Spleen (tissue), 11 donors: ENCODE measurements around the gene CDS2. TPM values are rescaled to one million over a fixed set of nuclear protein-coding genes. Genes with fewer than 3 reads are reported as not detected.
A peak's percentile ranks its signal among the peaks of the same experiment; 100 is the strongest.

Experiments
- DNase-seq: peaks from one replicate; pipeline ENCODE4 v3.0.0-alpha.2; 2020
- H3K27ac ChIP-seq, 8 donors: fragments of 200-600 bp; sonication (generic) in 7 of 8; 1 replicate in 4 of 8; 2 replicates in 4 of 8; pipeline versions ENCODE4 v1.5.0 to v1.8.0; 2016 to 2021; ENCODE audit warnings: inconsistent platforms in 4 of 8, mild to moderate bottlenecking in 4 of 8, moderate library complexity in 1 of 8
- H3K27me3 ChIP-seq, 7 donors: fragments of 200-600 bp; sonication (generic) in 6 of 7; replicated peaks in 1 of 7; 1 replicate in 4 of 7; 2 replicates in 3 of 7; pipeline versions ENCODE4 v1.5.0 to v1.8.0; 2016 to 2021; ENCODE audit warnings: inconsistent platforms in 3 of 7, mild to moderate bottlenecking in 1 of 7
- H3K36me3 ChIP-seq, 6 donors: fragments of 200-600 bp; sonication (generic) in 5 of 6; 1 replicate in 4 of 6; 2 replicates in 2 of 6; pipeline versions ENCODE4 v1.5.0 to v1.8.0; 2016 to 2021; ENCODE audit warnings: inconsistent platforms in 2 of 6
- H3K4me1 ChIP-seq, 6 donors: fragments of 200-600 bp; sonication (generic) in 5 of 6; 1 replicate in 3 of 6; 2 replicates in 3 of 6; pipeline versions ENCODE4 v1.5.0 to v1.8.0; 2016 to 2021; ENCODE audit warnings: inconsistent platforms in 3 of 6
- H3K4me3 ChIP-seq, 8 donors: fragments of 200-600 bp; sonication (generic) in 7 of 8; 1 replicate in 4 of 8; 2 replicates in 4 of 8; pipeline versions ENCODE4 v1.5.0 to v1.8.0; 2016 to 2021; ENCODE audit warnings: inconsistent platforms in 4 of 8, mild to moderate bottlenecking in 4 of 8, moderate library complexity in 2 of 8
- H3K9me3 ChIP-seq, 8 donors: fragments of 200-600 bp; sonication (generic) in 7 of 8; 1 replicate in 4 of 8; 2 replicates in 4 of 8; pipeline versions ENCODE4 v1.5.0 to v1.8.0; 2016 to 2021; ENCODE audit warnings: inconsistent platforms in 4 of 8
- CTCF ChIP-seq, 11 experiments: fragments of 200-600 bp in 7 of 11; fragments of 450-650 bp in 4 of 11; sonication (generic) in 4 of 11; IDR thresholded peaks in 8 of 11; conservative IDR thresholded peaks in 3 of 11; 1 replicate in 7 of 11; 2 replicates in 4 of 11; pipeline versions ENCODE4 v1.4.0 to v1.8.0; 2016 to 2021; ENCODE audit warnings: antibody characterized with exemption in 11 of 11, inconsistent platforms in 4 of 11, mild to moderate bottlenecking in 1 of 11
- POLR2A ChIP-seq, 3 donors: fragments of 450-650 bp; IDR thresholded peaks; one replicate each; pipeline ENCODE4 v1.5.1; 2017; ENCODE audit warnings: antibody characterized with exemption in 3 of 3, mild to moderate bottlenecking in 1 of 3
- POLR2AphosphoS5 ChIP-seq, 3 donors: sonication (generic); formaldehyde crosslinking; IDR thresholded peaks; one replicate each; pipeline ENCODE4 v1.5.1; 2017; ENCODE audit warnings: antibody characterized with exemption in 3 of 3
- whole genome bisulfite sequencing, 5 donors: extraction: QIAGEN DNeasy Blood & Tissue Kit in 3 of 5; methylation state at CpG; one replicate each; pipeline versions ENCODE4 v1.1.5 to v1.1.7; 2013 to 2018; 5-methylcytosine and 5-hydroxymethylcytosine counted together
- intact Hi-C: fragments of 100-400 bp; cut with DNase I; formaldehyde crosslinking; loops from one replicate; pipeline ENCODE4 v1.15.0; 2023; ENCODE audit warnings: low total_unique reads
- polyA plus RNA-seq, 3 donors: library from polyadenylated mRNA; stranded (reverse); fragments of 200-250 nt; gene quantifications; one replicate each; pipeline ENCODE4 v1.2.1, GENCODE V29; 2013
- total RNA-seq, 7 donors: library from RNA; depleted of rRNA in 3 of 7; stranded (reverse); fragments of >200 nt in 3 of 7; fragmentation: NEBNext Ultra II Directional in 4 of 7; extraction: Animal tissue kit (Norgen Biotek cat#: 25700) in 4 of 7; gene quantifications; one replicate each; pipeline versions ENCODE4 v1.1.0 to v1.2.1, GENCODE V29; 2016 to 2021
- donor health status: healthy with polysubstance abuse.
- donor health status: DM: no; HTN: no; CAD: no; lungs with moderate emphysema.
- donor health status: DM: no; HTN: no; CAD: no.
- donor health status: Bipolar disorder and iron deficiency.
- donor health status: healthy.
- donor health status: DM: no; HTN: no; CAD: no.
- donor health status: DM: yes; HTN: yes; CAD: no.

CDS2 gene
- total and polyA plus RNA-seq, 10 donors = 6.9 to 61.8 (median 41.9) TPM

DNA sequence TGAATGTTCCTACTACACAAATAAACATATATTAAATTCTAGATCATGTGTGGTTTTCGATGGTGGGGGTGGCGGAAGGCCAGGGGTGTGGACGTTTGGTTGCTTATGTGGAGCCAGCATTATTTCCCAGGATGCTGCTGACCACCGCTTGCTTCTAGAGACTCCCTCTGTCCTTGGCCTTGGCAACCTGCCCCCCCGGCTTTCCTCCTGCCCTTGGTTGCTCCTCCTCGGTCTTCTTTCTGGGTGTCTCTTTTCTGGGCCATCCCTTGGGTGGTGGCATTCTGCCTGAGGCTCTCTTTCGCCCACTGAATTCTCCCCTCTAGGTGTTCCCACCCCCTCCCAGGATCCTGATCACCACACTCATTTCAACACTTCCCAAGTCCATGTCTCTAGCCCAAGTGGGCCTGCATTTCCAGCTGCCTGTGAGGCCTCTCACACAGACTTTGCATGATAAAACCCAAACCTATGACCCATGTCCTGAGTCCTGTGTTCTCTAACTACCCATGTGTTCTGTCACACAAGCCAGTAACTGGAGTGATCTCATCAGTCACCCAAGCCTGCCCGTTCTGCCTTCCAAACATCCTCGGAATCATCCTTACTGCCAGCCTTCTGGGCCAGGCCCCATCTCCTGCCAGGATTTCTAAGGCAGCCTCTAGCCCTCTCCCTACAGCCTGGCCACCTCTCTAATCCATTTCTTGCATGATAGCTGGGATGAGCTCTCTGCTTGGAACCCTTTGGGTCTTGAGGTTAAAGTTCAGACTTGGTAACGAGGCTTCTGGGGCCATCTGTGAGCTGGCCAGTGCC is 71.2 kb downstream of the CDS2 start:
- H3K27me3 ChIP-seq = no peaks in the 10 kb centered on the region
- no peak for DNase-seq
- H3K4me1 ChIP-seq = no peaks in the 10 kb centered on the region
- H3K9me3 ChIP-seq = no peaks in the 10 kb centered on the region
- intact Hi-C loops = no loop called here
- TF ChIP-seq CTCF (IDR thresholded peaks at IDR 0.05 in 8 of 11, conservative IDR thresholded peaks at IDR 0.05 in 3 of 11) (no peak), POLR2AphosphoS5 (IDR thresholded peaks at IDR 0.05) (no peak), POLR2A (IDR thresholded peaks at IDR 0.05) (no peak)
- H3K36me3 ChIP-seq = peaks cover 0 to 61% (median 16%) of the 10 kb centered on the region in 6 donors
- no peak overlapping the region for H3K27ac ChIP-seq
- 82 to 89% (median 86%) methylated on average over 10 of the region's 10 CpGs for WGBS, 5 donors
- H3K4me3 ChIP-seq = no peak overlapping the region

DNA sequence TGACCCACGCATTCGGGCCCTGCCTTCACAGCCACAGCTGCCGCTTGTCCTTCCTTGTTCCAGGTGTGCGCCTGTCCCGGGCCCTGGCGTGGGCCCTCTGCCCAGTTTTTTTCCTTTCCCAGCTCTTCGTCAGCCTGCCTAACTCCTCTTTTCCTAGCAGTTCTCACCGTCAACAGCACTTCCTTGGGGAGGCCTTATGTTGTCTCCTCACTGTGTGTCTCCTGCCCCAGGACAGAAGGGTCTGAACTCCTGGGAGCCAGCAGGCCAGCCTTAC is 71.8 kb downstream of the CDS2 start:
- Histone ChIP-seq H3K9me3 (no peaks in the 10 kb centered on the region), H3K4me1 (no peaks in the 10 kb centered on the region), H3K27ac (no peak overlapping the region), H3K4me3 (no peak overlapping the region), H3K27me3 (no peaks in the 10 kb centered on the region), H3K36me3 (peaks cover 0 to 56% (median 16%) of the 10 kb centered on the region in 6 donors)
- TF ChIP-seq POLR2A (IDR thresholded peaks at IDR 0.05) = no peak
- peak in 1 of 3 donors; percentile 26 for TF ChIP-seq POLR2AphosphoS5 (IDR thresholded peaks at IDR 0.05)
- TF ChIP-seq CTCF (IDR thresholded peaks at IDR 0.05 in 8 of 11, conservative IDR thresholded peaks at IDR 0.05 in 3 of 11) = no peak
- no peak for DNase-seq
- 91 to 98% (median 95%) methylated on average over 8 of the region's 8 CpGs for WGBS, 5 donors
- intact Hi-C loops = no loop called here

DNA sequence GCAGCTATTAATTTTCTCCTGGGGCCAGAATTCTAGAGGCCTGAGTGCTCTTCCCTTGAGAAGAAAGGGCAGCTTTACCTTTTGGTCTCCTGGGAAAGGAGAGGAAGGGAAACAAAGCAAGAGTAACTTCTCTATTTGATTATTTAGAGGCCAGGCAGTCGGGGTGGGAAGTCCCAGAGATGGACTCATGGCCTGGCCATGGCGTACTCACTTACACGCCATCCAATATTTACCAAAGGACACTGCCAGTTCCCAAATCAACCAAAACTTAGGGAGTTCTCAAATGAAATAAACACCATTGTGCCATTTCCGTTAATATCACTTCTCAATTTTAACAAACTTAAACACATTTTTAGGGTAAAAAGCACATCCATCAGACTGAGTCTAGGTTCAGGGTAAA is 76.6 kb downstream of the CDS2 start:
- TF ChIP-seq CTCF (IDR thresholded peaks at IDR 0.05 in 8 of 11, conservative IDR thresholded peaks at IDR 0.05 in 3 of 11) = no peak
- TF ChIP-seq POLR2A (IDR thresholded peaks at IDR 0.05) = no peak
- TF ChIP-seq POLR2AphosphoS5 (IDR thresholded peaks at IDR 0.05) = no peak
- intact Hi-C loops = loop anchor here (10.0 kb wide), 1 partner anchor 241 kb away; no protein-coding TSS in a partner anchor
- H3K36me3 ChIP-seq = peaks cover 0 to 9% (median 4%) of the 10 kb centered on the region in 6 donors
- H3K4me1 ChIP-seq = peaks cover 0 to 8% (median 0%) of the 10 kb centered on the region in 6 donors
- no peaks in the 10 kb centered on the region for H3K9me3 ChIP-seq
- no peaks in the 10 kb centered on the region for H3K27me3 ChIP-seq
- WGBS, 5 donors = 83 to 88% (median 86%) methylated on average over 4 of the region's 4 CpGs
- no peak for DNase-seq
- H3K27ac ChIP-seq = no peak overlapping the region
- H3K4me3 ChIP-seq = no peak overlapping the region

GRCh38 chr20:5205348-5206210 is 78.8 kb downstream of the CDS2 start:
- Histone ChIP-seq H3K27me3 (no peaks in the 10 kb centered on the region), H3K4me3 (no peak overlapping the region), H3K36me3 (no peaks in the 10 kb centered on the region), H3K9me3 (no peaks in the 10 kb centered on the region), H3K27ac (no peak overlapping the region), H3K4me1 (peaks cover 0 to 8% (median 0%) of the 10 kb centered on the region in 6 donors)
- peak; percentile 90 for DNase-seq
- WGBS, 5 donors = 43 to 49% (median 47%) methylated on average over 10 of the region's 10 CpGs
- peak in 1 of 3 donors; percentile 36 for TF ChIP-seq POLR2AphosphoS5 (IDR thresholded peaks at IDR 0.05)
- no peak for TF ChIP-seq POLR2A (IDR thresholded peaks at IDR 0.05)
- TF ChIP-seq CTCF (IDR thresholded peaks at IDR 0.05 in 8 of 11, conservative IDR thresholded peaks at IDR 0.05 in 3 of 11) = peak; percentile 51 to 94 (median 84)
- intact Hi-C loops = loop anchor here (10.0 kb wide), 1 partner anchor 239 kb away; no protein-coding TSS in a partner anchor
